ENCODE results near the gene SPATA33.

SPATA33 gene

GRCh38 chr16:89651584-89651983, 6.1 kb upstream of the SPATA33 start:
- H3K36me3 ChIP-seq (replicated peaks; ENCODE audit: low read depth, low read length), result peaks cover 5% of the 10 kb centered on the region
- no peak overlapping the region for H2AFZ ChIP-seq (ENCODE audit: low read depth, low read length)
- H3K4me2 ChIP-seq (ENCODE audit: low read length), result no peak overlapping the region
- H3K9me3 ChIP-seq (ENCODE audit: insufficient read depth, low read length), result no peaks in the 10 kb centered on the region
- H3K27me3 ChIP-seq (ENCODE audit: low read depth, low read length), result no peaks in the 10 kb centered on the region
- no peak overlapping the region for H3K4me3 ChIP-seq (ENCODE audit: low read length)
- H3K27ac ChIP-seq (ENCODE audit: low read length), result no peak overlapping the region
- H3K9ac ChIP-seq (ENCODE audit: low read length), result no peak overlapping the region
- peaks cover 26% of the 10 kb centered on the region for H3K79me2 ChIP-seq (ENCODE audit: low read length)
- no peak for TF ChIP-seq EZH2phosphoT487 (IDR thresholded peaks at IDR 0.05; ENCODE audit: low read depth)
- no peak for TF ChIP-seq CTCF (IDR thresholded peaks at IDR 0.05; ENCODE audit: low read depth, low read length)
- H4K20me1 ChIP-seq (ENCODE audit: insufficient read depth, low read length), result no peaks in the 10 kb centered on the region
- H3K4me1 ChIP-seq (ENCODE audit: low read length), result peaks cover 3% of the 10 kb centered on the region

DNA sequence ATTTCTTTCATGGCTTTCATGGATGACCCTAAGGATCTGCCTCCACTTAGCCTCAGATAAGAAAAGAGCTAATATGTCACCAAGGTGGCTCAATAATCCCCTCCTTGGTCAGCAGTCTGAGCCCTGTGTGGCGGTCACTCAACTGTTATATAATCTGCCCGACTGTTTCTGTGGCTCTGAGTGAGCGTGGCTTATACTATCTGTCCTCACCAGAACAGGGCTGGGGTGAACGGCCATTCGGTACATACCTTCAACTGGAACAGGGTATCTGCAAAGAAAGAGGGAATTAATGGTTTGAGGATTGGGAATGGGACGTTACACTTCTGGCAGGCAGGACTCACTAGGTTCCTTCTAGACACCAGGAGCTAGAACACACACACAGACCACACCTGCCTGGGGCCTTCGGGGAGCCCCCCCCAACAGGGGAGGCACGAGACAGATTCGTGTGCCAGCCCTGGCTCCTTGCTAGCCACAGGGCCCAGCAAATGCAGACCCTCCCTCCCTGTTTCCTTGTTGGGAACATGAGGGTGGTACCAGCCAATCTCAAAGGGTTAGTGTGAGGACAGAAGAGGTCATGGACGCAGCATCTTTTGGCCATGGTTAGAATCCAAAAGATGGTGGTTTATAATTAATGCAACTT, 3.9 kb upstream of the SPATA33 start:
- H3K36me3 ChIP-seq (replicated peaks; ENCODE audit: low read depth, low read length), result no peaks in the 10 kb centered on the region
- no peak for TF ChIP-seq CTCF (IDR thresholded peaks at IDR 0.05; ENCODE audit: low read depth, low read length)
- TF ChIP-seq EZH2phosphoT487 (IDR thresholded peaks at IDR 0.05; ENCODE audit: low read depth), result no peak
- H3K9ac ChIP-seq (ENCODE audit: low read length), result no peak overlapping the region
- H3K4me1 ChIP-seq (ENCODE audit: low read length), result peaks cover 10% of the 10 kb centered on the region
- H4K20me1 ChIP-seq (ENCODE audit: insufficient read depth, low read length), result no peaks in the 10 kb centered on the region
- H3K27me3 ChIP-seq (ENCODE audit: low read depth, low read length), result no peaks in the 10 kb centered on the region
- peaks cover 43% of the 10 kb centered on the region for H3K79me2 ChIP-seq (ENCODE audit: low read length)
- no peak overlapping the region for H3K4me2 ChIP-seq (ENCODE audit: low read length)
- H3K9me3 ChIP-seq (ENCODE audit: insufficient read depth, low read length), result no peaks in the 10 kb centered on the region
- H3K27ac ChIP-seq (ENCODE audit: low read length), result no peak overlapping the region
- H2AFZ ChIP-seq (ENCODE audit: low read depth, low read length), result no peak overlapping the region
- no peak overlapping the region for H3K4me3 ChIP-seq (ENCODE audit: low read length)

DNA sequence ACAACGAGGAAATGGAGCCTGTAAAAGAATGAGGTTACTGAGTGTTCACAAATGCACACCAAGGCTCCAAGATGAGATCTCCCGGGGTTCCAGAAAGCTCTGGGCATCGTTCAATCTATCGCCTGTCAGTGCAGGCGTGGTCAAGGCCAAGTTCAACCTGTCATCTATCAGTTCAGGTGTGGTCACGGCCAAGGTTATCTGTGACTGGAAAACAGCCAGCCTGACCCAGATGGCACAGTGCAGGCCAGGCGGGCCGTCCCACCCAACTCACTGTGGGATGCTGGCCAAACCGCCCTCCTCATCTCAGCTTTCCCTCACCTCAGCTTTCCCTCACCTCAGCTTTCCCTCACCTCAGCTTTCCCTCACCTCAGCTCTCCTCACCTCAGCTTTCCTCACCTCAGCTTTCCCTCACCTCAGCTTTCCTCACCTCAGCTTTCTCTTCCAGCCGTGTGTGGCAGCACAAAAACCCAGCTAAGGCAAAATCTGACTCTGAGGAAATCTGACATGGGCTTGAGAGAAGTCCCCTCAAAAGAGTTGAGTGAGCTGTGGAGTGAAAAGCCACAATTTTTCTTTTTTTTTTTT, 2.5 kb upstream of the SPATA33 start:
- H3K79me2 ChIP-seq (ENCODE audit: low read length), result peaks cover 44% of the 10 kb centered on the region
- no peak overlapping the region for H3K27ac ChIP-seq (ENCODE audit: low read length)
- H4K20me1 ChIP-seq (ENCODE audit: insufficient read depth, low read length), result no peaks in the 10 kb centered on the region
- no peak overlapping the region for H3K4me3 ChIP-seq (ENCODE audit: low read length)
- TF ChIP-seq EZH2phosphoT487 (IDR thresholded peaks at IDR 0.05; ENCODE audit: low read depth) (no peak), CTCF (IDR thresholded peaks at IDR 0.05; ENCODE audit: low read depth, low read length) (no peak)
- H3K9ac ChIP-seq (ENCODE audit: low read length), result no peak overlapping the region
- no peak overlapping the region for H3K4me2 ChIP-seq (ENCODE audit: low read length)
- H3K9me3 ChIP-seq (ENCODE audit: insufficient read depth, low read length), result no peaks in the 10 kb centered on the region
- H3K27me3 ChIP-seq (ENCODE audit: low read depth, low read length), result no peaks in the 10 kb centered on the region
- peaks cover 5% of the 10 kb centered on the region for H3K36me3 ChIP-seq (replicated peaks; ENCODE audit: low read depth, low read length)
- no peak overlapping the region for H2AFZ ChIP-seq (ENCODE audit: low read depth, low read length)
- peaks cover 10% of the 10 kb centered on the region for H3K4me1 ChIP-seq (ENCODE audit: low read length)

GRCh38 chr16:89656435-89657121, 1.1 kb upstream of the SPATA33 start:
- H3K4me1 ChIP-seq (ENCODE audit: low read length), result peaks cover 10% of the 10 kb centered on the region
- H3K27me3 ChIP-seq (ENCODE audit: low read depth, low read length), result no peaks in the 10 kb centered on the region
- H2AFZ ChIP-seq (ENCODE audit: low read depth, low read length), result no peak overlapping the region
- peaks cover 14% of the 10 kb centered on the region for H3K36me3 ChIP-seq (replicated peaks; ENCODE audit: low read depth, low read length)
- peak overlapping the region; percentile 88 for H3K4me2 ChIP-seq (ENCODE audit: low read length)
- 0 out of 2 replicates have a peak overlapping the region, but pooled peaks have one; percentile 31 for H3K27ac ChIP-seq (ENCODE audit: low read length)
- peak overlapping the region; percentile 95 for H3K4me3 ChIP-seq (ENCODE audit: low read length)
- peaks cover 44% of the 10 kb centered on the region for H3K79me2 ChIP-seq (ENCODE audit: low read length)
- no peaks in the 10 kb centered on the region for H3K9me3 ChIP-seq (ENCODE audit: insufficient read depth, low read length)
- peak overlapping the region; percentile 95 for H3K9ac ChIP-seq (ENCODE audit: low read length)
- TF ChIP-seq EZH2phosphoT487 (IDR thresholded peaks at IDR 0.05; ENCODE audit: low read depth), result no peak
- TF ChIP-seq CTCF (IDR thresholded peaks at IDR 0.05; ENCODE audit: low read depth, low read length), result no peak
- H4K20me1 ChIP-seq (ENCODE audit: insufficient read depth, low read length), result no peaks in the 10 kb centered on the region

Data from OCI-LY3 (cell line).